ENCODE results near the gene TAF1B.

The TAF1B gene

GRCh38 chr2:9979977-9980376, 136.7 kb downstream of the TAF1B start:
- Histone ChIP-seq H3K27ac (ENCODE audit: low read depth, low read length) (no peak overlapping the region), H3K36me3 (ENCODE audit: insufficient read depth, low read length) (no peaks in the 10 kb centered on the region)

GRCh38 chr2:9980520-9980919, 137.2 kb downstream of the TAF1B start:
- no peak overlapping the region for H3K4me3 ChIP-seq (ENCODE audit: low read depth, low read length)
- no peaks in the 10 kb centered on the region for H3K36me3 ChIP-seq (ENCODE audit: insufficient read depth, low read length)

More at GRCh38 chr2:9979977-9980376, 136.7 kb downstream of the TAF1B start:
- Histone ChIP-seq H2AFZ (ENCODE audit: low read length, unreplicated experiment) (no peak overlapping the region), H3K4me1 (ENCODE audit: control insufficient read depth, insufficient read depth, low read length, unreplicated experiment) (peaks cover 61% of the 10 kb centered on the region), H3K4me3 (ENCODE audit: low read depth, low read length) (no peak overlapping the region), H3K27me3 (ENCODE audit: insufficient read depth, low read length) (no peaks in the 10 kb centered on the region), H3K79me2 (ENCODE audit: control insufficient read depth, insufficient read depth, low read length, unreplicated experiment) (no peaks in the 10 kb centered on the region)

GRCh38 chr2:9981655-9982054, 138.4 kb downstream of the TAF1B start:
- H3K27ac ChIP-seq (ENCODE audit: low read depth, low read length), result no peak overlapping the region

More at GRCh38 chr2:9980520-9980919, 137.2 kb downstream of the TAF1B start:
- Histone ChIP-seq H3K4me1 (ENCODE audit: control insufficient read depth, insufficient read depth, low read length, unreplicated experiment) (peaks cover 61% of the 10 kb centered on the region), H3K27me3 (ENCODE audit: insufficient read depth, low read length) (no peaks in the 10 kb centered on the region), H3K27ac (ENCODE audit: low read depth, low read length) (no peak overlapping the region), H3K79me2 (ENCODE audit: control insufficient read depth, insufficient read depth, low read length, unreplicated experiment) (no peaks in the 10 kb centered on the region), H2AFZ (ENCODE audit: low read length, unreplicated experiment) (no peak overlapping the region)

GRCh38 chr2:9982248-9982647, 139.0 kb downstream of the TAF1B start:
- Histone ChIP-seq H3K4me3 (ENCODE audit: low read depth, low read length) (peak overlapping the region; percentile 21; the same call in 1 of the 2 replicates), H3K79me2 (ENCODE audit: control insufficient read depth, insufficient read depth, low read length, unreplicated experiment) (no peaks in the 10 kb centered on the region), H2AFZ (ENCODE audit: low read length, unreplicated experiment) (peak overlapping the region; percentile 37), H3K36me3 (ENCODE audit: insufficient read depth, low read length) (no peaks in the 10 kb centered on the region), H3K4me1 (ENCODE audit: control insufficient read depth, insufficient read depth, low read length, unreplicated experiment) (peaks cover 50% of the 10 kb centered on the region), H3K27ac (ENCODE audit: low read depth, low read length) (peak overlapping the region; percentile 46), H3K27me3 (ENCODE audit: insufficient read depth, low read length) (no peaks in the 10 kb centered on the region)

More at GRCh38 chr2:9981655-9982054, 138.4 kb downstream of the TAF1B start:
- Histone ChIP-seq H3K79me2 (ENCODE audit: control insufficient read depth, insufficient read depth, low read length, unreplicated experiment) (no peaks in the 10 kb centered on the region), H3K36me3 (ENCODE audit: insufficient read depth, low read length) (no peaks in the 10 kb centered on the region), H2AFZ (ENCODE audit: low read length, unreplicated experiment) (no peak overlapping the region), H3K4me1 (ENCODE audit: control insufficient read depth, insufficient read depth, low read length, unreplicated experiment) (peaks cover 53% of the 10 kb centered on the region), H3K4me3 (ENCODE audit: low read depth, low read length) (no peak overlapping the region), H3K27me3 (ENCODE audit: insufficient read depth, low read length) (no peaks in the 10 kb centered on the region)

GRCh38 chr2:9982891-9983290, 139.6 kb downstream of the TAF1B start:
- Histone ChIP-seq H3K27ac (ENCODE audit: low read depth, low read length) (peak overlapping the region; percentile 46), H3K27me3 (ENCODE audit: insufficient read depth, low read length) (no peaks in the 10 kb centered on the region), H3K79me2 (ENCODE audit: control insufficient read depth, insufficient read depth, low read length, unreplicated experiment) (no peaks in the 10 kb centered on the region), H3K36me3 (ENCODE audit: insufficient read depth, low read length) (no peaks in the 10 kb centered on the region), H3K4me1 (ENCODE audit: control insufficient read depth, insufficient read depth, low read length, unreplicated experiment) (peaks cover 50% of the 10 kb centered on the region), H3K4me3 (ENCODE audit: low read depth, low read length) (no peak overlapping the region), H2AFZ (ENCODE audit: low read length, unreplicated experiment) (peak overlapping the region; percentile 37)

- no peaks in the 10 kb centered on the region for H3K27me3 ChIP-seq (ENCODE audit: insufficient read depth, low read length)
- no peak overlapping the region for H3K27ac ChIP-seq (ENCODE audit: low read depth, low read length)
- H3K4me1 ChIP-seq (ENCODE audit: control insufficient read depth, insufficient read depth, low read length, unreplicated experiment), result peaks cover 50% of the 10 kb centered on the region
- H2AFZ ChIP-seq (ENCODE audit: low read length, unreplicated experiment), result peak overlapping the region; percentile 32
- H3K4me3 ChIP-seq (ENCODE audit: low read depth, low read length), result no peak overlapping the region
- no peaks in the 10 kb centered on the region for H3K36me3 ChIP-seq (ENCODE audit: insufficient read depth, low read length)
- H3K79me2 ChIP-seq (ENCODE audit: control insufficient read depth, insufficient read depth, low read length, unreplicated experiment), result no peaks in the 10 kb centered on the region
Observed at GRCh38 chr2:9983401-9984216, 140.3 kb downstream of the TAF1B start.
